Measurements from ENCODE around the gene UBA6.
"Not testable (repeated sequence)": the region's sequence is repeated elsewhere in the genome, so short reads cannot be mapped to it uniquely, and the experiment has no call there.

Gene UBA6

GRCh38 chr4:67700738-67701516 lies at the start of gene UBA6:
Gene UBA6 (minus strand): TSS chr4:67701155. CDS start chr4:67701119, 36 bp downstream.
- peak; percentile 96 for DNase-seq (ENCODE audit: low read depth)

GRCh38 chr4:67750691-67751090 lies 49.7 kb upstream of the UBA6 start:
- no peak for DNase-seq (ENCODE audit: low read depth)

DNA sequence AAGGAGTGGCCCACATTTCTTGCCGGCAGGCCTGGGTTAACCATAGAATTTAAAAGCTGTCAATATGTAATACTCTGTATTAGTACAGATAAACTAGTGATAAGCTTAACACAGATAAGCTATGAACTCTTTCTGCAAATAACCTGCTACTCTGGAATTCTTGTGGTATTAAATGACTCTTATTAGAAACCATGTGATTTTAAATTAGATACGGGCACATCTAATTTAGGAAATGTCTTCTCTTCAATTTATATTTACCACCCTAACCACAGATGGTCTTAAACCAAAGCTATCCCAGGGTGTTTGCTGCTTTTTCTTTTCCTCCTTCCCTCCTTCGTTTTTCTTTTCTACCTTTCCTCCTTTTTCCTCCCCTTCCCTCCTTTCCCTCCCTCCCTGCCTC lies 48.3 kb upstream of the UBA6 start:
- no peak for DNase-seq (ENCODE audit: low read depth)

DNA sequence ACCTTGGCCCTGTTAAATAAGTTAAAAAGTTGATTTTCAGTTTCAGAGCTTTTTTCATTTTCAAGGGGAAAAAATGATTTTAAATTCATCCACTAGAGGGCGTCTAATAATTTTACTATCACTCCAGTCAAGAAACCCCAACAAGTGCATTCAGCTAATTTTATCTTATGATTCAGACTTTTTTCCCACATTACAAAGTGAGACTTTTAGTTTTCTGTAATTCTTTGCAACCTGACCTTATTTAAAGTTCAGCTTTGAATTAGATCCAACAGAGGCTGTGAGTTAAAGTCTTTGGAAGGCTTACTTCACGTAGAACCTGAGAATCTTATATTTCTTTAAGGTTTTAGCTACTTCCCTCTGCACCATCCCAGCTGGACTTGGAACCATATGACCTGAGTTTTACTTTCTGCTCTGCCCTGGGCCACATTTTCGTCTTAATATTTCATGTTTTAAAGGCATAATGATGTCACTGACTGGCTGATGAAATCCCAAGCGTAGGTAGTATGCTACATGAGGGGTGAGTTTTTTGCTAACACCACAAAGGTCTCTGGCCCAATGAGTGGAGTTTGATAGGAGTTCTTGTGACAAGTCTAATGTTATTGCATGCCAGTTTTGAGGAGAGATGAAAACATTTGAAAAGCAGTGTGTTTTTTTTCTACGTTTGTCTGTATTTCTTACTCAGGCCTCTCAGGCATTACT lies 46.0 kb upstream of the UBA6 start:
- DNase-seq (ENCODE audit: low read depth), result peak; percentile 51

DNA sequence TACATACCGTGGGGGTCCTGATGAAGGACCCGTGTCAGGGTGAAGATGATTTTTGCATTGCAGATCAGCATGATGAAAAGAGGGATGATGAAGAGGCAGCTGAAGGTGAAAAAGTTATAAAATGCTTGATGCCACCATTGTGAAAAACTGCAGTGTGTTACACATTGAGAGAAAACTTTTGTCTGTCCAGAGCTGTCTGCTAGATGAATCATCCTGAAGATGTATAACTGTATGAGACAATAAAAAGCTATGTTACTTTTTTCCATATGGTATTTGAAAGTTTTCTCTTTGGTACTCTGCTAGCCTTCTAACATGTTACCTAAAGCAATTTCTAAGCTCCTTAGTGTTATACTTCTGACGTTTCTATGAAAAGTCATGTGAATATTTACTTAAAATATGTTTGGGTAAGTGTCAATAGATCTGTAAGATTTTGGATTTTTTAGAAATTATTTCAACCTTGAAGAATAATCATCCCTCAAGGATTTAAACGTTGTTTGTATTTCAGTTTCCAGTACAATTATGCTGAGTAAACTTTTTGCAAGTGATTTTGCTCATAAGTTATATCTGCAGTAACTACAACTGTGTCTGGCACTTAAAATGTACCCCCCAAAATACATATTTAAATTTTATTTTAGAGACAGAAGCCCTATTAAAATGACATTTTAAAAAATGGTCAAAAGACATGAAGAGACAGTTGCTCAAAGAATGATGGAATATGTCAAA lies 43.8 kb upstream of the UBA6 start:
- peak; percentile 54 for DNase-seq (ENCODE audit: low read depth)

DNA sequence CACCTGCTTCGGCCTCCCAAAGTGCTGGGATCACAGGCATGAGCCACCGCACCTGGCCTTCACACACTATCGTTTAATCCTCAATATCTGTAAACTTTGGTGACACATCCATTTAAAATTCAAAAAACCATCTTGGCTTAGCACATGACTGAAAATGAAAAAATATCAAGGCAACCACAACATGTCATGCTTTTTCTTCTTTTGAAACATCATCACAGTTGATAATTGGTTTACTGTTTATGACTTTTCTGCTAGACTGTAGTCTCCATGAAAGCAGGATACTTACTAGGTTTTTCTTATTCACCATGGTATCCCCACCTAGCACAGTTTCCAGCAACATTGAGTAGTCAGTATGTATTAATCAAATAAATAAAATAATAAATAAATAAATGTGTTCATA lies 42.2 kb upstream of the UBA6 start:
- no peak for DNase-seq (ENCODE audit: low read depth)

GRCh38 chr4:67736262-67736661 lies 35.3 kb upstream of the UBA6 start:
- DNase-seq (ENCODE audit: low read depth), result peak; percentile 13

- DNase-seq (ENCODE audit: low read depth), result no peak
These were observed 34.4 kb upstream of the UBA6 start for GRCh38 chr4:67735325-67735724.

DNA sequence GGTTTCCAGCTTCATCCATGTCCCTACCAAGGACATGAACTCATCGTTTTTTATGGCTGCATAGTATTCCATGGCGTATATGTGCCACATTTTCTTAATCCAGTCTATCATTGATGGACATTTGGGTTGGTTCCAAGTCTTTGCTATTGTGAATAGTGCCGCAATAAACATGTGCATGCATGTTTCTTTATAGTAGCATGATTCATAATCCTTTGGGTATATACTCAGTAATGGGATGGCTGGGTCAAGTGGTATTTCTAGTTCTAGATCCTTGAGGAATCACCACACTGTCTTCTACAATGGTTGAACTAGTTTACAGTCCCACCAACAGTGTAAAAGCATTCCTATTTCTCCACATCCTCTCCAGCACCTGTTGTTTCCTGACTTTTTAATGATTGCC lies 29.6 kb upstream of the UBA6 start:
- not testable (repeated sequence) for DNase-seq (ENCODE audit: low read depth)

GRCh38 chr4:67727124-67727850 lies 26.3 kb upstream of the UBA6 start:
- DNase-seq (ENCODE audit: low read depth), result peak; percentile 71

GRCh38 chr4:67725981-67726380 lies 25.0 kb upstream of the UBA6 start:
- DNase-seq (ENCODE audit: low read depth), result peak; percentile 68

GRCh38 chr4:67725132-67725531 lies 24.2 kb upstream of the UBA6 start:
- no peak for DNase-seq (ENCODE audit: low read depth)

DNA sequence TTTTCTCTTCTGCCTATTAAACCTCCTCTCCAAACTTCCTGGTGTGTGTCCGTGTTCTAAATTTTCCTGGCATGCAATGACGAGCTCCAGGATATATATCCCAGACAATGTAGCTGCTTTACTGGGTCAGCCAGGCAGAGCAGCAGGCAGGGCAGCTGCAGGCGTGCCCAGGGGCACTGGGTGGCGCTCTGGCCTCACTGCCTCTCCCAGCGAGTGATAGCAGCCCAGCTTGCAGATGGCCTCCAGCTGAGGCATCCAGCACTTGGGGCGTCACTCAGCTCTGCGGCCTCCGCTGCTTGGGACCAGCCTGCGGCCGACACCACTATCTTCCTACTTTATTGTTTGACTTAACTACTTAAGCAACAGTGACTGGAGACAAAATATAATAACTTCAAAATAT lies 23.0 kb upstream of the UBA6 start:
- DNase-seq (ENCODE audit: low read depth), result no peak

GRCh38 chr4:67723341-67723740 lies 22.4 kb upstream of the UBA6 start:
- DNase-seq (ENCODE audit: low read depth), result no peak

GRCh38 chr4:67721770-67722597 lies 21.0 kb upstream of the UBA6 start:
- DNase-seq (ENCODE audit: low read depth), result peak; percentile 74

- no peak for DNase-seq (ENCODE audit: low read depth)
These were observed 20.4 kb upstream of the UBA6 start for GRCh38 chr4:67721315-67721769.

- DNase-seq (ENCODE audit: low read depth), result no peak
These were observed 19.1 kb upstream of the UBA6 start for GRCh38 chr4:67719953-67720617.

DNA sequence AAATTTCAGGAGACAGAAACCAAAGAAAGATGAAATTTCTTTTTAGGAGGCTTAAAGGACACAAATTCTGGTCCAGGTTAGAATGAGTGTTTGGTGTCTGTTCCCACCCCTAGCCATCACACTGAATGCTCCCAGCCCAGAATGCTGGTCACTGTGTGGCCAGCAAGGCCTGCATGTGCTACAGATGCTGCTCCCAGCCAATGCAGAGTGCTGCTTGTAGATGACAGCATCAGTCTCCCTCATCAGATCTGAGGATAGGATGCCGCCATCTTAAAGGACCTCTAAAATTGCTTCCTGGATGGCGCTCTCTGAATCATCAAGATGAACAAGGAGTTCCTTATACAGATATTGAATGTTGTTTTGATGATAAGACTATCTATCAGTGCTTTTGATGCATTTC lies 17.9 kb upstream of the UBA6 start:
- no peak for DNase-seq (ENCODE audit: low read depth)

DNA sequence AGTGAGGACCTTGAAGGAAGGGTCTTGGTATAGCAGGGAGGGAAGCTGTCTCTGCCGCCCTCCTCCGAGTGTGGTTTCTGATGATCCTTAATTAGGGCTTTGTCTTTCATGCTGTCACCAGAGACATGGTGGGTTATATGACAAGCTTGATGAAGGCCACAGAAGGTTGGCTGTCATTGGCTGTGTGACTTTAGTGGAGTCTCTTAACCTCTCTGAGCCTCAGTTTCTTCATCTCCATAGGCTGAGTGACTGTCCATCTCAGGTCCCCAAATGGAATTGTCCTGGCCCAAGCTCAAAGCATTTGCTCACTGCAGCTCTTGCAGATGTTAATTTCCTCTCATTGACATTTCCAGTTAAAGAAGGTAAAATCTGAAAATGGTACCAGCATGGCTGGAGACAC lies 16.6 kb upstream of the UBA6 start:
- DNase-seq (ENCODE audit: low read depth), result no peak

DNA sequence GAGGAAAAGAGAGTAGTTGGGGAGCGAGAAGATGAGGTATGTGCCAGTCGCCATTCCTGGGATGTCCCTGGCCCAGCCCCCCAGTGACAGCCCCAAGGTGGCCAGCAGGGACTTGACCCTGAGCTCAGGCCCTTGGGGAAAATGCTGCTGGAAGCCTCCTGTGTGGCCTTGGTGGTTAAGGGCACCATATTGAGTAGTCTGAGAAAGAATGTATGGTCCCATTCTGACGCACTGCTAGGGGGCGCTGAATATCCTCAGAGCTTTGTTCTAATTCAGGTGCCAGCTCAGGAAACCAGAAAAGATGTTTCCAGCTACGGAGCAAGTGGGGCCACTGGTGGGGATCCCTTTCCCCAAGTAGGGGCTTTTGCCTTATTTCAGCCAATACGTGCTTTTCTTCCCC lies 14.0 kb upstream of the UBA6 start:
- no peak for DNase-seq (ENCODE audit: low read depth)

GRCh38 chr4:67714248-67714583 lies 13.3 kb upstream of the UBA6 start:
- DNase-seq (ENCODE audit: low read depth), result no peak

All from EH (cell line).